ENCODE results near the gene NOC4L. TPM values are rescaled to one million over a fixed set of nuclear protein-coding genes. Genes with fewer than 3 reads are reported as not detected.

NOC4L gene
- total RNA-seq, 1 experiment from 2014 or later = 62.5 TPM

DNA sequence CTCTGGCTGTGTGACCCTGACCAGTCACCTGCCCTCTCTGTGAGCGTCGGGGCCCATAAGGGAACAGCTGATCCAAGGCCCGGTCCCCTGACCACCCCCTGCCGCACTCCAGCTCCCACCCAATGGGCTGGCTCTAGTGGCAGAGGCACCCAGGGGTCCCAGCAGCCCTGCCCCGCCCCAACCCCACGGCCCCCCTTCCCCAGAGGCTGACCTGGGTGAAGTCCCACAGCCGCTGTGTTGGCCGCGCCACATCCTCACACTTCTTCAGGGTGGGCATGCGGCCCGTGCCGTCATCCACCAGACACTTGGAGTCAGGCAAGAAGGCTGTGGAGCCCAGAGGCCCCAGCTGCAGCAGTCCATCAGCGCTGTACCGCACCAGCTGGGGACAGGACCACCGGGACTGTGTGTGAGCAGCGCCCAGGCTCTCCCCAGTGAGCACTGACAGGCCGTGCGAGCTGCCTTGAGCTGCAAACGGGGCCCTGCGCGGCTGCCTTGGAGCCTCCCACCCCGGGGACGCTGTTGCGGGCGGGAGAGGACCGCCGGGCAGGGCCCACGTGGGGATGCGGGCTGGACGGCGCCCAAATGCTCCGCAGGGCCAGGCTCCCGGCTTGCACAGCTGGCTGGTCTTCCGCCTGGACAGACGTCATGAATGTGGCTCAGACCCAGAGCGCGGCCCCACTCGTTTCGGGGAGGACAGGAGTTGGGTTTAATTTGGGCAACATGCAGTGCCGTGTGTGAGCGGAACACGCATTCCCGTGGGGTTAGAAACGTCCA, 53.5 kb downstream of the NOC4L start:
- H3K36me3 Mint-ChIP-seq (ENCODE audit: insufficient read depth, unreplicated experiment) = no peaks in the 10 kb centered on the region
- no TSS peak for BruUV-seq (replicated peaks)
- TF ChIP-seq, protein P1, sequence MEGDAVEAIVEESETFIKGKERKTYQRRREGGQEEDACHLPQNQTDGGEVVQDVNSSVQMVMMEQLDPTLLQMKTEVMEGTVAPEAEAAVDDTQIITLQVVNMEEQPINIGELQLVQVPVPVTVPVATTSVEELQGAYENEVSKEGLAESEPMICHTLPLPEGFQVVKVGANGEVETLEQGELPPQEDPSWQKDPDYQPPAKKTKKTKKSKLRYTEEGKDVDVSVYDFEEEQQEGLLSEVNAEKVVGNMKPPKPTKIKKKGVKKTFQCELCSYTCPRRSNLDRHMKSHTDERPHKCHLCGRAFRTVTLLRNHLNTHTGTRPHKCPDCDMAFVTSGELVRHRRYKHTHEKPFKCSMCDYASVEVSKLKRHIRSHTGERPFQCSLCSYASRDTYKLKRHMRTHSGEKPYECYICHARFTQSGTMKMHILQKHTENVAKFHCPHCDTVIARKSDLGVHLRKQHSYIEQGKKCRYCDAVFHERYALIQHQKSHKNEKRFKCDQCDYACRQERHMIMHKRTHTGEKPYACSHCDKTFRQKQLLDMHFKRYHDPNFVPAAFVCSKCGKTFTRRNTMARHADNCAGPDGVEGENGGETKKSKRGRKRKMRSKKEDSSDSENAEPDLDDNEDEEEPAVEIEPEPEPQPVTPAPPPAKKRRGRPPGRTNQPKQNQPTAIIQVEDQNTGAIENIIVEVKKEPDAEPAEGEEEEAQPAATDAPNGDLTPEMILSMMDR (IDR thresholded peaks at IDR 0.05; ENCODE audit: unreplicated experiment) = no peak
- no peak overlapping the region for H3K27ac Mint-ChIP-seq (ENCODE audit: unreplicated experiment)
- peaks cover 2% of the 10 kb centered on the region for H3K9me3 Mint-ChIP-seq (ENCODE audit: low read depth, unreplicated experiment)
- H3K4me3 Mint-ChIP-seq (ENCODE audit: low read depth, unreplicated experiment) = no peak overlapping the region
- no peak for DNase-seq
- intact Hi-C loops (cut with micrococcal nuclease; ENCODE audit: unreplicated experiment) = no loop called here
- CTCF ChIA-PET = no interaction called here
- H3K4me1 Mint-ChIP-seq (ENCODE audit: low read depth, unreplicated experiment) = no peaks in the 10 kb centered on the region
- H3K27me3 Mint-ChIP-seq (ENCODE audit: unreplicated experiment) = peaks cover 82% of the 10 kb centered on the region

DNA sequence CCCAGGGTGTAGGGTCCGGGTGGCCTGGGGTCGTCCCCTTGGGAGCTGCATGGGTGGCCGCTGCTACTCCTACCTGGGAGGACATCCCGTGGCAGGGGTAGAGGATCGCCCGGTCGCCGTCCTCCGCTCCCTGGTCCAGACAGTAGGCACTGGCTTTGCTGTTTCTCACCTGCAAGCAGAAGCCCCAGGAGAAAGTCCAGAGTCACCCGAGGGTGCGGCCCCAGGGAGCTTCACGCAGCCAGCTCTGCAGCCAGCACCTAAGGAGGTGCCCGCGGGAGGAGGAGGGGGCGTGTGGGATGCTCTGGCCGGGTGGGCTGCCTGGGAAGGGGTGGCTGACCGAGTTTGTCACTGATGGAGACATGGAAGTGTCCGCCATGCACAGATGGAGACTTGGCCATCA, 54.8 kb downstream of the NOC4L start:
- Mint-ChIP-seq H3K27me3 (ENCODE audit: unreplicated experiment) (peaks cover 81% of the 10 kb centered on the region), H3K4me3 (ENCODE audit: low read depth, unreplicated experiment) (no peak overlapping the region), H3K36me3 (ENCODE audit: insufficient read depth, unreplicated experiment) (no peaks in the 10 kb centered on the region), H3K27ac (ENCODE audit: unreplicated experiment) (no peak overlapping the region), H3K9me3 (ENCODE audit: low read depth, unreplicated experiment) (no peaks in the 10 kb centered on the region), H3K4me1 (ENCODE audit: low read depth, unreplicated experiment) (no peaks in the 10 kb centered on the region)
- no peak for DNase-seq
- no TSS peak for BruUV-seq (replicated peaks)
- CTCF ChIA-PET = no interaction called here
- TF ChIP-seq, protein P1 (IDR thresholded peaks at IDR 0.05; ENCODE audit: unreplicated experiment) = no peak
- intact Hi-C loops (cut with micrococcal nuclease; ENCODE audit: unreplicated experiment) = no loop called here

DNA sequence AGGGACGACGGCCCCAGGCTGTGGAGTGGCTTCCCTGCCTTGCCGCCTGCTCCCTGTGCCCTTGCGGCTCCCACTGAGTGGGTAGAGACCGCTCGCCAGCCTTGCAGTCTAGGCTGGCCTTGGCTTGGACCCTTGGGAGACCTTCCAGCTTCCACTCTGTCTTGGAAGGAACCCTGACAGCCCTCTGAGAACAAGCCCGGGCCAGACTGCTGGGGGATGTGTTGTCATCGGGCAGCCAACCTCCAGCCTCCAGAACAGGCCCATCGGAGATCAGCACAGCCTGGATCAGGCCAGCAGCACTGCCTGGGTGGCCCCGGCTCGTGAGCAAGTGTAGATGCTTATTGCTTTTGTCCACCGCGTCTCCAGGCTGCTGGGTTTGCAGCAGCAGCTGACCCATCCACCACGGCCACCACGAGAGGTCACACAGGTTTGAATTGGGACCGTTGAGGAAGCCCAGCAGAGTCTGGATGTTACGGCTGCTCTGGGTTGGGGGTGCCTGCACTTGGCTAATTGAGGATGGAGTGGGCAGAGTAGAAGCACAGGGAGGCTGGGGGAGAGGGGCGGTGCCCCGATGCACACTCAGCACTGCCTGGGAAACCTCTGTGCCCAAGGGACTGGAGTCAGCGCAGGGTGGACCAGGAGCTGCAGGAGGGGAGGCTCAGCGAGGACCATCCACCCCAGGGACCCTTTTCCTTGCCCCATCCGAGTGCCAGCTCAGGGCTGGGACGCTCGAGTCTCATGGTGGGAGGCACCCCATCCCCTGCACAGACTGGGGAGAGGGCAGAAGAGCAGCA, 55.5 kb downstream of the NOC4L start:
- TF ChIP-seq, protein P1 (IDR thresholded peaks at IDR 0.05; ENCODE audit: unreplicated experiment) = no peak
- no peaks in the 10 kb centered on the region for H3K9me3 Mint-ChIP-seq (ENCODE audit: low read depth, unreplicated experiment)
- DNase-seq = no peak
- no peak overlapping the region for H3K4me3 Mint-ChIP-seq (ENCODE audit: low read depth, unreplicated experiment)
- H3K27ac Mint-ChIP-seq (ENCODE audit: unreplicated experiment) = no peak overlapping the region
- peaks cover 81% of the 10 kb centered on the region for H3K27me3 Mint-ChIP-seq (ENCODE audit: unreplicated experiment)
- BruUV-seq (replicated peaks) = no TSS peak
- H3K36me3 Mint-ChIP-seq (ENCODE audit: insufficient read depth, unreplicated experiment) = no peaks in the 10 kb centered on the region
- CTCF ChIA-PET = no interaction called here
- intact Hi-C loops (cut with micrococcal nuclease; ENCODE audit: unreplicated experiment) = no loop called here
- H3K4me1 Mint-ChIP-seq (ENCODE audit: low read depth, unreplicated experiment) = no peaks in the 10 kb centered on the region

DNA sequence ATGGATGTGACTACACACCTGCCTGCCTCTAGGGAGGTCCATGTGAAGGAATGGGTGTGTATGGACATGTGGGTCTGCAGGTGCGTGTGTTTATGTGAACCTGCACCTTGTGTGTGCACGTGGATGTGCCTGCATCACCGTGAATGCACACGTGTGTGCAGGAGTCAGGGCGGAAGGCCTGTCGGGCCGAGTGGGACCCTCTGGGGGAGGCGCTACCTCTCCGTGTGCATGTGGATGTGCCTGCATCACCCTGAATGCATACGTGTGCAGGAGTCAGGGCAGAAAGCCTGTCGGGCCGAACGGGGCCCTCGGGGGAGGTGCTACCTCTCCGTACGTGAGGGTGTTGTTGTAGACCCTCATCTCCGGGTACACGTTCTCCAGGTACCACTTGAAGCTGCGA, 56.5 kb downstream of the NOC4L start:
- H3K4me1 Mint-ChIP-seq (ENCODE audit: low read depth, unreplicated experiment) = no peaks in the 10 kb centered on the region
- H3K4me3 Mint-ChIP-seq (ENCODE audit: low read depth, unreplicated experiment) = no peak overlapping the region
- no TSS peak for BruUV-seq (replicated peaks)
- intact Hi-C loops (cut with micrococcal nuclease; ENCODE audit: unreplicated experiment) = no loop called here
- DNase-seq = no peak
- TF ChIP-seq, protein P1 (IDR thresholded peaks at IDR 0.05; ENCODE audit: unreplicated experiment) = no peak
- no peaks in the 10 kb centered on the region for H3K36me3 Mint-ChIP-seq (ENCODE audit: insufficient read depth, unreplicated experiment)
- CTCF ChIA-PET = no interaction called here
- peaks cover 81% of the 10 kb centered on the region for H3K27me3 Mint-ChIP-seq (ENCODE audit: unreplicated experiment)
- no peak overlapping the region for H3K27ac Mint-ChIP-seq (ENCODE audit: unreplicated experiment)
- no peaks in the 10 kb centered on the region for H3K9me3 Mint-ChIP-seq (ENCODE audit: low read depth, unreplicated experiment)
